Measurements from ENCODE around the gene THAP10.

The THAP10 gene

GRCh38 chr15:70879401-70879800 is 12.8 kb downstream of the THAP10 start:
- CTCF ChIA-PET = interaction anchor here (0.7 to 5.8 kb wide), 7 partner anchors 9 to 223 kb away, joined by 3 to 23 read pairs (median 5); partner anchors contain the start of gene LARP6
- Histone ChIP-seq H3K27ac (ENCODE audit: extremely low read depth, low read depth, low read length) (no peak overlapping the region), H3K4me3 (ENCODE audit: low read depth, low read length) (no peak overlapping the region), H3K9me3 (ENCODE audit: control insufficient read depth, insufficient read depth, low read depth, low read length) (no peaks in the 10 kb centered on the region), H3K36me3 (ENCODE audit: control insufficient read depth in 2 of 2, insufficient read depth in 1 of 2, low read length in 2 of 2) (peaks cover 0 to 11% of the 10 kb centered on the region in 2 experiments; a peak in 1 of 3 replicates), H3K4me1 (ENCODE audit: control insufficient read depth, insufficient read depth, low read length) (no peaks in the 10 kb centered on the region)
- no peak for TF ChIP-seq ZNF544 (tag by site-specific recombination; IDR thresholded peaks at IDR 0.05)
- no peak for TF ChIP-seq ZNF37A (tag by site-specific recombination; IDR thresholded peaks at IDR 0.05)
- TF ChIP-seq MZF1 (tag by site-specific recombination; IDR thresholded peaks at IDR 0.05; ENCODE audit: borderline replicate concordance) = no peak
- no peak for TF ChIP-seq ZNF449 (tag by site-specific recombination; IDR thresholded peaks at IDR 0.05)
- TF ChIP-seq MEIS1 (CRISPR knock-in tag; IDR thresholded peaks at IDR 0.05; ENCODE audit: borderline replicate concordance) = no peak
- TF ChIP-seq KLF9 (tag by site-specific recombination; IDR thresholded peaks at IDR 0.05; ENCODE audit: low read depth) = no peak
- no peak for TF ChIP-seq ZNF23 (tag by site-specific recombination; IDR thresholded peaks at IDR 0.05; ENCODE audit: borderline replicate concordance)
- no peak for TF ChIP-seq ZNF24 (tag by site-specific recombination; IDR thresholded peaks at IDR 0.05)
- TF ChIP-seq, protein P1, sequence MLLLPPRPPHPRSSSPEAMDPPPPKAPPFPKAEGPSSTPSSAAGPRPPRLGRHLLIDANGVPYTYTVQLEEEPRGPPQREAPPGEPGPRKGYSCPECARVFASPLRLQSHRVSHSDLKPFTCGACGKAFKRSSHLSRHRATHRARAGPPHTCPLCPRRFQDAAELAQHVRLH (tag by site-specific recombination; IDR thresholded peaks at IDR 0.05) = no peak
- no peak for TF ChIP-seq ZNF677 (tag by site-specific recombination; IDR thresholded peaks at IDR 0.05)
- TF ChIP-seq ZNF248 (tag by site-specific recombination; IDR thresholded peaks at IDR 0.05) = no peak
- POLR2A ChIA-PET = interaction anchor here (0.6 to 0.7 kb wide), 2 partner anchors 13 to 1360 kb away, joined by 3 to 5 read pairs; partner anchors contain the start of genes LRRC49 and THAP10

GRCh38 chr15:70876683-70877082 is 15.6 kb downstream of the THAP10 start:
- Histone ChIP-seq H3K4me1 (ENCODE audit: control insufficient read depth, insufficient read depth, low read length) (no peaks in the 10 kb centered on the region), H3K27ac (ENCODE audit: extremely low read depth, low read depth, low read length) (no peak overlapping the region), H3K4me3 (ENCODE audit: low read depth, low read length) (no peak overlapping the region), H3K36me3 (ENCODE audit: control insufficient read depth in 2 of 2, insufficient read depth in 1 of 2, low read length in 2 of 2) (peaks cover 0 to 6% of the 10 kb centered on the region in 2 experiments; a peak in 1 of 3 replicates), H3K9me3 (ENCODE audit: control insufficient read depth, insufficient read depth, low read depth, low read length) (no peaks in the 10 kb centered on the region)
- ChIA-PET POLR2A (no interaction called here), CTCF (interaction anchor here (4.7 kb wide), 1 partner anchor 51 kb away, joined by 70 read pairs; no protein-coding TSS in a partner anchor)
- TF ChIP-seq ZSCAN30 (tag by site-specific recombination; IDR thresholded peaks at IDR 0.05) (no peak), ZNF132 (tag by site-specific recombination; IDR thresholded peaks at IDR 0.05; ENCODE audit: borderline replicate concordance) (no peak), GLI2 (tag by site-specific recombination; IDR thresholded peaks at IDR 0.05; ENCODE audit: borderline replicate concordance, low read depth) (no peak), ZNF571 (tag by site-specific recombination; IDR thresholded peaks at IDR 0.05) (no peak)
- TF ChIP-seq, protein P1 (tag by site-specific recombination; IDR thresholded peaks at IDR 0.05) = no peak
- TF ChIP-seq, protein P2, sequence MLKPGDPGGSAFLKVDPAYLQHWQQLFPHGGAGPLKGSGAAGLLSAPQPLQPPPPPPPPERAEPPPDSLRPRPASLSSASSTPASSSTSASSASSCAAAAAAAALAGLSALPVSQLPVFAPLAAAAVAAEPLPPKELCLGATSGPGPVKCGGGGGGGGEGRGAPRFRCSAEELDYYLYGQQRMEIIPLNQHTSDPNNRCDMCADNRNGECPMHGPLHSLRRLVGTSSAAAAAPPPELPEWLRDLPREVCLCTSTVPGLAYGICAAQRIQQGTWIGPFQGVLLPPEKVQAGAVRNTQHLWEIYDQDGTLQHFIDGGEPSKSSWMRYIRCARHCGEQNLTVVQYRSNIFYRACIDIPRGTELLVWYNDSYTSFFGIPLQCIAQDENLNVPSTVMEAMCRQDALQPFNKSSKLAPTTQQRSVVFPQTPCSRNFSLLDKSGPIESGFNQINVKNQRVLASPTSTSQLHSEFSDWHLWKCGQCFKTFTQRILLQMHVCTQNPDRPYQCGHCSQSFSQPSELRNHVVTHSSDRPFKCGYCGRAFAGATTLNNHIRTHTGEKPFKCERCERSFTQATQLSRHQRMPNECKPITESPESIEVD (tag by site-specific recombination; IDR thresholded peaks at IDR 0.05) = no peak

GRCh38 chr15:70876011-70876410 is 16.2 kb downstream of the THAP10 start:
- CTCF ChIA-PET = interaction anchor here (0.8 to 4.7 kb wide), 10 partner anchors 9 to 568 kb away, joined by 3 to 70 read pairs (median 11); no protein-coding TSS in a partner anchor
- POLR2A ChIA-PET = no interaction called here
- peaks cover 0 to 6% of the 10 kb centered on the region in 2 experiments; a peak in 1 of 3 replicates for H3K36me3 ChIP-seq (ENCODE audit: control insufficient read depth in 2 of 2, insufficient read depth in 1 of 2, low read length in 2 of 2)
- no peaks in the 10 kb centered on the region for H3K9me3 ChIP-seq (ENCODE audit: control insufficient read depth, insufficient read depth, low read depth, low read length)
- no peak overlapping the region for H3K27ac ChIP-seq (ENCODE audit: extremely low read depth, low read depth, low read length)
- no peaks in the 10 kb centered on the region for H3K4me1 ChIP-seq (ENCODE audit: control insufficient read depth, insufficient read depth, low read length)
- H3K4me3 ChIP-seq (ENCODE audit: low read depth, low read length) = no peak overlapping the region
- TF ChIP-seq ZNF391 (tag by site-specific recombination; IDR thresholded peaks at IDR 0.05; ENCODE audit: borderline replicate concordance, low read depth) (no peak), ZNF555 (tag by site-specific recombination; conservative IDR thresholded peaks at IDR 0.05) (no peak), KLF1 (tag by site-specific recombination; IDR thresholded peaks at IDR 0.05) (no peak), ZNF211 (tag by site-specific recombination; IDR thresholded peaks at IDR 0.05; ENCODE audit: low read depth) (no peak), SETDB1 (IDR thresholded peaks at IDR 0.05; ENCODE audit: insufficient read length, low read length) (no peak), ZBTB20 (tag by site-specific recombination; IDR thresholded peaks at IDR 0.05) (no peak), ZFP41 (tag by site-specific recombination; IDR thresholded peaks at IDR 0.05; ENCODE audit: borderline replicate concordance) (no peak), ZNF610 (tag by site-specific recombination; IDR thresholded peaks at IDR 0.05; ENCODE audit: borderline replicate concordance) (no peak), ZNF140 (tag by site-specific recombination; IDR thresholded peaks at IDR 0.05) (no peak)
- TF ChIP-seq, protein P3, sequence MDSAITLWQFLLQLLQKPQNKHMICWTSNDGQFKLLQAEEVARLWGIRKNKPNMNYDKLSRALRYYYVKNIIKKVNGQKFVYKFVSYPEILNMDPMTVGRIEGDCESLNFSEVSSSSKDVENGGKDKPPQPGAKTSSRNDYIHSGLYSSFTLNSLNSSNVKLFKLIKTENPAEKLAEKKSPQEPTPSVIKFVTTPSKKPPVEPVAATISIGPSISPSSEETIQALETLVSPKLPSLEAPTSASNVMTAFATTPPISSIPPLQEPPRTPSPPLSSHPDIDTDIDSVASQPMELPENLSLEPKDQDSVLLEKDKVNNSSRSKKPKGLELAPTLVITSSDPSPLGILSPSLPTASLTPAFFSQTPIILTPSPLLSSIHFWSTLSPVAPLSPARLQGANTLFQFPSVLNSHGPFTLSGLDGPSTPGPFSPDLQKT (IDR thresholded peaks at IDR 0.05; ENCODE audit: borderline replicate concordance, low read depth, low read length) = no peak
